Left renal cortex interstitium (tissue), 4 donors: ENCODE results near the gene TFEB. TPM values are rescaled to one million over a fixed set of nuclear protein-coding genes. Genes with fewer than 3 reads are reported as not detected.

Source experiments
- DNase-seq, 4 donors: peaks; one replicate each; pipeline ENCODE4 v3.0.0-alpha.2; 2013; ENCODE audit warnings: low read depth in 4 of 4, low spot score in 2 of 4, missing footprints in 1 of 4
- polyA plus RNA-seq, 4 donors: library from polyadenylated mRNA; unstranded; fragments of 120-200 nt; gene quantifications; one replicate each; pipeline ENCODE4 v1.2.1, GENCODE V29; 2013; ENCODE audit not compliant: insufficient read length in 4 of 4

The TFEB gene
- polyA plus RNA-seq, 4 donors = 7.6 to 11.5 (median 10.2) TPM

DNA sequence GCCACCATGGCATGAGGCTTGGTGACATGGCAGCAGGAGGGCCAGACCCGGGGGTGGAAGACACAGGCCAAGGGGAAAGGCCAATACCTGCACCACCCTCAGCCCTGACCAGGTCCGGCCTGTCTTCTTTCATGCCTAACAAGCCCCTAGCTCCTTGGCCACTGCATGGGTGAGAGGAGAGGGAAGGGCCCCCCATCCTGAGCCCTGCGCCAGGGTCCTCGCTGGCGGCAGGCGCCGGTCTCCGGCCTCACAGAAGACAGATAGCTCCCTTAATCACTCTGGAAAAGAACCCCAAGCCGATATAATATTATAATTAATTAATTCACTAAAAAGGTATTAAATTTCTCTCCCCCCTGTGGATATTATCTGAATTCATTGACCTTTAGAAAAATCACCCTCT, 55.7 kb downstream of the TFEB start:
- DNase-seq = no peak

- DNase-seq = no peak
Measured at GRCh38 chr6:41678511-41679084, 56.8 kb downstream of the TFEB start.

- no peak for DNase-seq
Measured at GRCh38 chr6:41677124-41677921, 58.1 kb downstream of the TFEB start.

- DNase-seq = no peak
Measured at GRCh38 chr6:41676431-41676830, 59.0 kb downstream of the TFEB start.

- no peak for DNase-seq
Measured at GRCh38 chr6:41675992-41676391, 59.4 kb downstream of the TFEB start.

GRCh38 chr6:41675176-41675775, 60.1 kb downstream of the TFEB start:
- no peak for DNase-seq

GRCh38 chr6:41674231-41675000, 61.0 kb downstream of the TFEB start:
- DNase-seq = no peak

DNA sequence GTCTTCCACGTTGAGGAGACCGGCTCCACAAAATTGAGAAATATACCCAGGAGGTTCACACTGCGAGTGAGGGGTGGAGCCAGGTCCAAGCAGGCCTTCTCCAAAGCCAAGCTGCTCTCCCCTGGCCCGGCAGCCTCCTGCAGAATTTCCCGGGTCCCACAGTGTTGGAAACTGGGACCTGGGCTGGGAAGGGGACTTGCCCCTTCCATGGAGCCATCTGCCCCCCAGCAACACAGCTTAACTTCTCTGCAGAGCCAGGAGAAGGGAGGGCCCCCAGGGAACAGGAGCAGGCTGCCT, 61.8 kb downstream of the TFEB start:
- DNase-seq = no peak

GRCh38 chr6:41672816-41673703, 62.3 kb downstream of the TFEB start:
- no peak for DNase-seq

GRCh38 chr6:41672016-41672415, 63.4 kb downstream of the TFEB start:
- no peak for DNase-seq

- DNase-seq = no peak
Measured at GRCh38 chr6:41671376-41671775, 64.0 kb downstream of the TFEB start.

- no peak for DNase-seq
Measured at GRCh38 chr6:41670703-41671360, 64.6 kb downstream of the TFEB start.

DNA sequence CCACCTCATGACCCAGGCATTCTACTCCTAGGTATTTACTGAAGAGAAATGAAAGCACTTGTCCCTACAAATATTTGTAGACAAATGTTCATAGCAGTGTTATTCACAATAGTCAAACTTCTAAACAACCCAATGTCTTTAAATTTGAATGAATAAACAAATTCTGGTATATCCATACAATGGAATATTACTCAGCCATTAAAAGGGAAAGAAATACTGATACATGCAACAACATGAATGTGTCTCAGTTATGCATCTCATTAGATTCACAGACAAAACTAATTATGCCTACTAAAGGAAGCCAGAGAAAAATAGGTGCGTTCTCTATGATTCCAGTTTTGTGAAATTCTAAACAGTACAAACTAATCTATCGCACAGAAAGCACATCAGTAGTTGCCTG, 66.4 kb downstream of the TFEB start:
- DNase-seq = no peak

DNA sequence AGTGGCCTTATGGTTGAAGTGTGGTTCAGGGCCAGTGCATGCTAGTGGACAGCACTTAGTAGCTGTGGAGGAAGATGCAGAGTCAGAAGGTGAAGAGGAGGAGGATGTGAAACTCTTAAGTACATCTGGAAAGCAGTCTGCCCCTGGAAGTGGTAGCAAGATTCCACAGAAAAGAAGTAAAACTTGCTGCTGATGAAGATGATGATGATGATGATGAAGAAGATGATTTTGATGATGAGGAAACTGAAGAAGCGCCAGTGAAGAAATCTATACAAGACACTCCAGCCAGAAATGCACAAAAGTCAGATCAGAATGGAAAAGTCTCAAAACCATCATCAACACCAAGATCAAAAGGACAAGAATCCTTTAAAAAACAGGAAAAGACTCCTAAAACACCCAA, 68.2 kb downstream of the TFEB start:
- DNase-seq = no peak

GRCh38 chr6:41664271-41664670, 71.1 kb downstream of the TFEB start:
- no peak for DNase-seq

DNA sequence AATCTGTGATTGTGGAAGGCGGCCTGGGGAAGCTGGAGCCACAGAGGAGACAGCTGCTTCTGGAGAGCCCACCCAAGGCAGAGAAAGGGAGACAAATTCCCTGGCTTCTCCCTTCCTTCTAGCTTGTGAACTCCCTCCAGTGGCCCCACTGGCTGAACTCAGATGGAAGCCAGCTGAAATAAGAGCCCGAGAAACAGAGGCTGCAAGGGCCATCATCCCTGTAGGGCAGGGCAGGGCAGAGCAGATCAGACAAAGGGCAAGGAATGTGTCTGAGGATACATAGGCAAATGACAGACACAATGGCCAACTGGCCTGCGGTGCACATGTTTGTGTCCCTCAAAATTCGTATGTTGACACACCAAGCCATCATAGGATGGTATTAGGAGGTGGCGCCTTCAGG, 71.8 kb downstream of the TFEB start:
- no peak for DNase-seq

GRCh38 chr6:41659935-41660334, 75.5 kb downstream of the TFEB start:
- DNase-seq = no peak

- no peak for DNase-seq
Measured at GRCh38 chr6:41658636-41659035, 76.8 kb downstream of the TFEB start.

DNA sequence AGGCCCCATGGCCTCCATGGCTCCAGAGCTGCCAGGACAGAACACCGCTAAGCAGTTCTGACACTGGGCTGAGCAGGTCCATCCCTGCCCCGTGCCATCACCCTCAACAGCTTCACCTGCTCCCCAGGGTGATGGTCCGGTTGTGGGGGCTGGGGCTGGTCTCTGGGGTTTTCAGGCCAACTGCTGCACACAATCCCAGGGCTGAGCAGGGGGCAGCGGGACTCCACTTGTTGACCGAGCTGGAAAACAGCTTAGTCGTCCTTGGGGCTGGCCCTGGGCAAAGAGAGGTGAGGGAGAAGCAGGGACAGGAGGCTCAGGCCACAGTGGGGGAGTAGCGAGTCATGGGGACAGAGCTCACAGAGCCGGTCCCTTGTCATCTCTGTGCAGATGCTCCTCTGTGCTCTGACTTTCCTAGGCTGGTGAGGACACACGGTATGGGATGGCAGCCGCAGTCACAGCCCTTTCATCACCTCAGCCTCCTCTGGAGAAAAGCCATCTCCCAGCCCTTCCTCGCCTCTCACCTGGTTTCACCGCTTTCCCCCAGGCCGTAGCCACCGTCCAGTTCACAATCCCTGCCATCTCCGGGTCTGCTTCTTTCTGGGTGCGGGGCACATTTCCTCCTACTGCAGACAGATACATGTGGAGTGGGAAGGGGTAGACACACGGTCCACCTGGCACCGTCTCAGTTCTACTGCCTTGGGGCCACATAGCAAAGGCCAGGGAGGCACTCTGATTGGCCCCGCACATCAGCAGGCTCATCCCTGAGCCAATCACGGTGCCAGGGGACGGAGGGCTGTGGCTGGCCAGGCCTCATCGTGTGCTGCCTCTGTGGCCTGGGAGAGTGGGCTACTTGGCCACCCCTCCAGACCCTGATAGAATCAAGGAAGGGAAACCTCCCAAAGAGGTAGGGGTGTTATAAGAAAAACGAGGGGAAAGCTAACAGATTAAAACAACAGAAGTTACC, 78.0 kb downstream of the TFEB start:
- DNase-seq = no peak
